EL (cell line): Measurements from ENCODE around the gene DOCK3.
"Not testable (repeated sequence)": the region's sequence is repeated elsewhere in the genome, so short reads cannot be mapped to it uniquely, and the experiment has no call there.

Source experiments
- DNase-seq: peaks from one replicate; pipeline ENCODE4 v3.0.0-alpha.2; 2016

DOCK3 gene

DNA sequence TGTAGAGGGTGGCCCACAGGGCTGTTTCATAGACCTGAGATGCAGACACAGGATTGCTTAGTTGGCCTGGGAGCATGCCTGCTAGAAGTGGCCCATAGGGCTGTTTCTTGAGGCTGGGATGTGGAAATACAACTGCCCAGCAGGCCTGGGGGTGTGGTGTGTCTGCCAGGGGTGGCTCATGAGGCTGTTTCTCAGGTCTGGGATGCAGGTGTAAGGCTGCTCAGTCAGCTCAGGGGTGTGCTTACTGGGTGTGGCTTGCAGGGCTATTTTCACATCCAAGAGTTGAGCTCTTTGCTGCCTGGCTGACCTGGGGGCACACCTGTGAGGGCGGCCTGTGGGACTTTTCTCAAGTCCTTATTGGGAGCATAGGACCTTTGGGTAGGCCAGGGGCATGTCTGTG lies 131.3 kb downstream of the DOCK3 start:
- DNase-seq, result no peak

DNA sequence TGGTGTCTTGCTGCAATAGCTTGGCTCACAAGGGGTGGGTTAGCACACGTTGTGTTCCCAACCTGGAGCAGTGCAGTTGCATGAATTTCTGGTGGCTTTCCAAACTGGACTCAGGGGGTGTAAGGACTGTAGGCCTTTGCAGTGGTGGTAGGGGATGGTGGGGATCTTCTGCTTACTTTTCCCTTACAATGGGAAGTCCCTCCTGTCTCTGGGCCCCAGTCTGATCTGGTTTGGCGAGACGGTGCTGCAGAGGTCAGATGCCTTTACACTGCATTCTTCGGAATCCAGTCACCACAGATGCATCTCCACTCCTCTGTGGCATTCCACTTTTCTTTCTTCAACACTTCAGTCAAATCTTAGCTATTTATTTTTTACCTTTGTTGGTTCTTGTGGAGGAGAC lies 132.1 kb downstream of the DOCK3 start:
- no peak for DNase-seq

DNA sequence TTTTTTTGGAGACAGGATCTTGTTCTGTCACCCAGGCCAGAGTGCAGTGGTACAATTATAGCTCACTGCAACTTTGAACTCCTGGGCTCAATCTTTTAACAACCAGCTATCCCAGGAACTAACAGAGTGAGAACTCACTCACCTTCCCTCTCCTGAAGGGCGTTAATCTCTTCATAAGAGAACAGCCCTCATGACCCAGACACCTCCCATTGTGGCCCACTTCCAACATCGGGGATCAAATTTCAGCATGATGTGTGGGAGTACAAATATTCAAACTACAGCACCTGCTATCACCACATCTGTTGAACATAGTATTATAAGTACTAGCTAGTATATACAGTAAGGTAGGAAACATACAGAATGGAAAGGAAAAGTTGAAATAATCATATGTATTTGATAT lies 132.5 kb downstream of the DOCK3 start:
- no peak for DNase-seq

DNA sequence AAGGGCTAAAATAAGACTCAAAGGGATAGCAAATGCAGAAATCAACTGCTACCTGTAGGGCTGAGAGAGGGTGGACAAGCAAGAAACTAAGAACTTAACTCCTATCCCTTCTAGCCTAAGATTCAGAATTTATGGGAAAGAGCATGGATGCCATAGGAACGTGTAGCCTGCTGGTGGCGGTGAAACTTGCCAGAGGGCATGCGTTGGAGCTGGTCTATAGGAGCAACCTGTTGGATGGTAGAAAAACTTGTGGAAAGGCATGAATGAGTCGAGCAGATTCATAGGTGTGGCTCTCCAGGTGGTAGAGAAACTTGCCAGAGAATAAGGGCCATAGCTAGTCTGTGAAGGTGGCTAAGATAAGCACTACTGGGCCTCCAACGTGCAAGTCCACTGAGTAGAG lies 137.2 kb downstream of the DOCK3 start:
- DNase-seq, result no peak

DNA sequence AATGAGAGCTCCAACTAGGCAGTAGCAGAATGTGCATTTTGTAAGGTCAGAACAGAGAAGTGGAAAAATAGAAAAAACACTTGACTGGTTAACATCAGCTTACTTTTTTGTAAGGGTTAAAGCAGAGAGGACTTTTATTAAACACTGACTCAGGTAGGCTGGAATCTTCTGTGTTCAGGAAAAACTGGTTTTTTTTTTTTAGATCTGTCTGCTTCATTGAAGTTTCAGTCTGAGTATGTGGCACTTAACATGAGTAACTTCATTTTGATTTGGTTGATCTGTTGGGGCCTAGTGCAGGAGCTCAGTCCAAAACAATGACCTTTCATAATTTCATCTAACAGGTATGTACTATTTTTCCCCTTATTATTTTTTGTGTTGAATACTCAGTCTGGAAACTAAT lies 141.1 kb downstream of the DOCK3 start:
- DNase-seq, result no peak

DNA sequence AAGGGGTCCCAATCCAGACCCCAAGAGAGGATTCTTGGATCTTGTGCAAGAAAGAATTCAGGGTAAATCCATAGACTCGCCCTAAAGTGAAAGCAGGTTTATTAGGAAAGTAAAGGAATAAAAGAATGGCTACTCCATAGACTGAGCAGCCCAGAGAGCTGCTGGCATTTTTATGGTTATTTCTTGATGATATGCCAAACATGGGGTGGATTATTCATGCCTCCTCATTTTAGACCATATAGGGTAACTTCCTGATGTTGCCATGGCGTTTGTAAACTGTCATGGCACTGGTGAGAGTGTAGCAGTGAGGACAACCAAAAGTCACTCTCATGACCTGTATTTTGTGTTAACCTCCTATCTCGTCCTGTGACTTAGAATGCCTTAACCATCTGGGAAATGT lies 142.2 kb downstream of the DOCK3 start:
- no peak for DNase-seq

DNA sequence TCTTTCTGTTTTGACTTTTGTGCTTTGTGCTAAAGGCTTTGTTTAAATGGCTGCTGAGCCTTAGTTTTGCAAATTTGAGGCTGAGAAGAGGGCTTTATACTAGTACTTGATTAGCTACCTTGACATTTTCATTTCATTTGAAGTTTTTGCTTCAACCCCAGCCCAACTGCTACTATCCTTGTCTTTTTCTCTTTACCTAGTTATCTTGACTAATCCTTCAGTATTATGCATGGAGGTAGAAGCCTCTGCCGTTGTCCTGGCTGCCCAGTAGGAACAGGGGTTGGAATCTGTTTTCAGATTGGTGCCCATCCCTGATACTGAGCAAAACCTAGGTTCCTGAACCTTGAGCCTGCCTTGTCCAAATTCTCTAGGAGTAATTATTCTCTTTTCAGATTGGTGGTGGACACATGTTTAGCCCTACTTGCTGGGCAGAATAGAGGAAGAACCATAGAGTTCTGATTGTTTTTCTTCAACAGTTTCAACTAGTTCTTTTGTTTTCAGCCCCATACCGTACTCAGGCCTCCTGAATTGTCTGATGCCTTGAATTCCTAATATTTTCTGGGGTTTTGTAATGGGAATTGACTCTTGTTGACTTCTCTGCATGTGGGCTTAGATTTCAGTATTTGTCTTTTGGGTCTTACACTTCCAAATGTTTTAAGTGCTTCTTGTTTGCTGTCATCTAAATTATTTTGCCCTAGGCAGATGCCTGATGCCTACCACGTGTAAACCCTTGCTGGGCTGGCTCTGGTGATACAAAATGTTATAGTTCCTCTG lies 143.2 kb downstream of the DOCK3 start:
- no peak for DNase-seq

DNA sequence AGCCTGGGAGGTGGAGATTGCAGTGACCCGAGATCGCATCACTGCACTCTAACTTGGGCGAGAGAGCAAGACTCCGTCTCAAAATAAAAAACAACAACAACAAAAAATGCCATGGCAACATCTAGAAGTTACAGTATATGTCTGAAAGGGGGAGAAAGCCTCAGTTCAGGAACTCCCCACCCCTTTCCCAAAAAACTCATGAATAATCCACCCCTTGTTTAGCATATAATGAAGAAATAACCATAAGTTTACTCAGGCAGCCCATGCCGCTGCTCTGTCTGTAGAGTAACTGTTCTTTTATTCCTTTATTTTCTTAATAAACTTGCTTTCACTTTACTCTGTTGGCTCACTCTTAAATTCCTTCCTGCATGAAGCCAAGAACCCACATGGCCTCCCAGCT lies 145.2 kb downstream of the DOCK3 start:
- no peak for DNase-seq

DNA sequence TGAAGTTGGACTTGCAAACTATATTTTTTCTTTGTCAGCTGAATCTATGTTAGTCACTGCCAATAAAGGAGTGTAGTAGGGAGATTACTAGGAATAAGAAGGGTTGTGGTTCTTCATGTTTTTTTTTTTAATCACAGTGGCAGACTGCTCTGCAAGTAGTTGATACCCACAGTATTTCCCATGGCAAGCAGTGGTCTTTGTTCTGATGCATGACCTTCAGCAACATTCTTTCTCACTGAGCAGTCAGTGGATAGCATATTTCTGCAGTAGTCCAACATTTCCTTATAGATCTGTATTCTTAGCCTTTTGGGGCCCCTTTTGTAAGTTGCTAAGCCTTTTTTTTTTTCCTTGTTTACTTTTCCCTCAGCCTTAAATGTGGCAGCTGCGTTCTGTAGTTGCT lies 151.1 kb downstream of the DOCK3 start:
- DNase-seq, result no peak

DNA sequence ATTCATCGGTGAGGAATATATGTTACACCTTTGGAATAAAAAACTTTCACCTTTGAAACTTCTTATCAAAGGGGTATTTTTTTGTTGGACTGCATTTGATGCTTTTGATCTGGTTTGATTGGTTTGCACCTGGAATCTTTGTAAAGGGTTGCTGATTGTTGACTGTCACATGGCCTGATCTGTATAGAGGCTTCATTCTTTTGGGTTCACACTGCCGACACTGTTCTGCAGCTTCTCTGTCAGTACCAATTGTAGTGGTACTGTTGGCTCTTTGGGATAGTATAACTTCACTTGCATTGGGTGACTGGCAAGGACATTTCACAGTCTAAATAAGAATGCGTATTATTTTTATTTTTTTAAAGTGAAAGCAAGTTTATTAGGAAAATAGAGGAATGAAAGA lies 155.7 kb downstream of the DOCK3 start:
- no peak for DNase-seq

DNA sequence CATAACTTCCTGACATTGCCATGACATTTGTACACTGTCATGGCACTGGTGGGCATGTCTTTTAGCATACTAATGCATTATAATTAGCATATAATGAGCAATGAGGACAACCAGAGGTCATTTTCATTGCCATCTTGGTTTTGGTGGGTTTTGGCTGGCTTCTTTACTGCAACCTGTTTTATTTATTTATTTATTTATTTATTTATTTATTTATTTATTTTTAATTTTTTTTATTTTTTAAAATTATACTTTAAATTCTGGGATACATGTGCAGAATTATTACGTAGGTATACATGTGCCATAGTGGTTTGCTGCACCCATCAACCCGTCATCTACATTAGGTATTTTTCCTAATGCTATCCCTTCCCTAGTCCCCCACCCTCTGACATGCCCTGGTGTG lies 156.3 kb downstream of the DOCK3 start:
- DNase-seq, result not testable (repeated sequence)

DNA sequence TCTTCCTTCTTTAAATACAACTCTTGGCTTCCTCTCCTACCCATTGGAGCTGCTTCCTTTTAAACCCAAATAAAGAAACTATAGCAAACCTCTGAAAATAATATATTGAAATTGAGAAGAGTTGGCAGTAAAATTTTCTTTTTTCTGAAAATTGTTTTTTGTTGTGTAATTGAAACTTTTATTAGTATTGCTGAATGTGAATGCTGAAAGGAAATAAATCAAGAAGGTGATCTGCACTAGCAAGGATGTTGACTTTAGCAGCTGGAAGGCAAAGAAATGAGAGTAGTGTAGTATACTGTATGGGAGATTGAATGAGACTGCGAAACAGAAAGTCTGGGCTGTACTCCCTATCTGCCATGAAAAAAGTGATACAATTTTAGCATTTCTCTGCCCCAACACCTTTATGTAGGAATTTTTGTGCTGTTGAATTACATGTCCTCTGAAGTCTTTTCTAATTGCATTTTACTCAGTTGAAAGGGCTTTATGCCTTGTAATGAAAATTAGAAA lies 166.3 kb downstream of the DOCK3 start:
- DNase-seq, result no peak

DNA sequence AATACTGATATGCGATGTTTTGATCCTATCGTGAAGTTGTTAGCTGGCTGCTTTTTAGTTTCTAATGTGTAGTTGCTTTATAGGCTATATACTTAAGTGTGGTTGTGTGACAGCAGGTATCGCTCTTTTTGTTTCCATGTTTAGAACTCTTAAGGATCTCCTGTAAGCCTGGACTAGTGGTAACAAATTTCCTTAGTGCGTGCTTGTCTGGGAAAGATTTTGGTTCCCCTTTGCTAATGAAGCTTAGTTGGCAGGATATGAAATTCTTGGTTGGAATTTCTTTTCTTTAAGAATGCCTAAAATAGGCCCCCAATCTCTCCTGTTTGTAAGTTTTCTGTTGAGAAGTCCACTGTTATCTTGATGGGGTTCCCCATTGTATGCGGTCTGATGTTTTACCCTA lies 173.6 kb downstream of the DOCK3 start:
- no peak for DNase-seq

DNA sequence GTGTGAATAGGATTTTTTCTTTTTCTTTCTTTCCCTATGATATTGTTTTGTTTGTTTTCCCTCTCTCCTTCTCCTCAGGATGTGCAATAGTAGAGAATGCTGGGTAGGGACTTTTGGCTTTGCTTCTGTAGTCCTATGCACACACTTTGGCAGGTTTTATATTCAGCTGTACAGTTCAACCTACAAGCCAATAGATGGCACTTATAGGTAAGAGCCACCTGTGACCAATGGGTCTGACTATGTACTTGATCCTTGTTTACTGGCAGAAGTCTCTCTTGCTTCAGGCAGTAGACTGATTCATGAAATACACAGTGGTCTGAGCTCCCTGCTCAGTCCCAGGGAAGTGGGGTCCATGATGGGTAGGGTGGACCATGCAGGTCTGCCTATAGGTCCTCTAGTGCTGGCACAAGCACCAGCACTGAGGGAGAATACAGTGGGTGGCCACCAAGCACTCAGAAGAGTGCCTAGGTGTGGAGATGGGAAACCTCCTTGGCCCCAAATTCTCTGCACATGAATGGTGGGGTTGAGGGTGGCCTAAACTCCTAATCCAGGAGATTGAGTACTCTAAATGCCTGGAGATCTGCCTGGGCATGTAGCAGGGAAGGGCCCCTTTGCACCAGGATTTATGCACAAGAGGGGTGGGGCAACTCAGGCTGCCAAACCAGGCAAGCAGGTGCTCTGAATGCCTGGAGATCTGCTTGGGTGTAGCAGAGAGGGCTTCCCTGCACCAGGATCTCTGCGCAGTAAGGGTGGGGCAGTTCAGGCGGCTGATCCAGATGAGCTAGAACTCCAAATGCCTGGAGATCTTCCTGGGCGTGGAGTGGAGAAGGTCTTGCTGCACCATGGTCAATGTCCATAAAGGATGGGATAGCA lies 176.1 kb downstream of the DOCK3 start:
- DNase-seq, result no peak

DNA sequence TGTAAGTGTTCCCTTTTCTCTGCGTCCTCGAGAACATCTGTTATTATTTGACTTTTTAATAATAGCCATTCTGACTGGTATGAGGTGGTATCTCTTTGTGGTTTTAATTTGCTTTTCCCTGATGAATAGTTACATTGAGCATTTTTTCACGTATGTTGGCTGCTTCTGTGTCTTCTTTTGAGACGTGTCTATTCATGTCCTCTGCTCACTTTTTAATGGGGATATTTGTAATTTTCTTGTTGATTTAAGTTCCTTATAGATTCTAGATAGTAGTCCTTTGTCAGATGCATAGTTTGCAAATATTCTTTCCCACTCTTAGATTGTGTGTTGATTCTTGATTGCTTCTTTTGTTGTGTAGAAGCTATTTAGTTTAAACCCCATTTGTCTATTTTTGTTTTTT lies 179.2 kb downstream of the DOCK3 start:
- DNase-seq, result no peak

DNA sequence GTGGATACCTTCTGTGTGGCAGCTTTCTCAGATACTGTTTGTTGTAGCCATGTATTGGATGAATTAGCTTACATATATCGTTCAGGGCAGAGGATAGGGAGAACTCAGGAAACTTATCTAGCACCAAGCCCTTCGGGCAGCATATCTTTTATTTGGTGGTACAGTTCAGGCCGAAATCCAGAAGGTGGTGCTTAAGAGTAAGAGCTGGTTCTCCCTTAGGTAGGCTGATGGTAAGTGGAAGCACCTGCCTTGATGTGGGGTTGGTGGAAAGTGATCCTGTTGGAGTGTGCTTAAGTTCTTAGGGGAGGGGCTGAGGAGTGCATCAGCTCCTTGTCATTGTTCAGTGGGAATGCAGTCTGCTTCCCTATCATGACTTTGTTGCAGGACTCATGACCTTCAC lies 187.5 kb downstream of the DOCK3 start:
- no peak for DNase-seq

DNA sequence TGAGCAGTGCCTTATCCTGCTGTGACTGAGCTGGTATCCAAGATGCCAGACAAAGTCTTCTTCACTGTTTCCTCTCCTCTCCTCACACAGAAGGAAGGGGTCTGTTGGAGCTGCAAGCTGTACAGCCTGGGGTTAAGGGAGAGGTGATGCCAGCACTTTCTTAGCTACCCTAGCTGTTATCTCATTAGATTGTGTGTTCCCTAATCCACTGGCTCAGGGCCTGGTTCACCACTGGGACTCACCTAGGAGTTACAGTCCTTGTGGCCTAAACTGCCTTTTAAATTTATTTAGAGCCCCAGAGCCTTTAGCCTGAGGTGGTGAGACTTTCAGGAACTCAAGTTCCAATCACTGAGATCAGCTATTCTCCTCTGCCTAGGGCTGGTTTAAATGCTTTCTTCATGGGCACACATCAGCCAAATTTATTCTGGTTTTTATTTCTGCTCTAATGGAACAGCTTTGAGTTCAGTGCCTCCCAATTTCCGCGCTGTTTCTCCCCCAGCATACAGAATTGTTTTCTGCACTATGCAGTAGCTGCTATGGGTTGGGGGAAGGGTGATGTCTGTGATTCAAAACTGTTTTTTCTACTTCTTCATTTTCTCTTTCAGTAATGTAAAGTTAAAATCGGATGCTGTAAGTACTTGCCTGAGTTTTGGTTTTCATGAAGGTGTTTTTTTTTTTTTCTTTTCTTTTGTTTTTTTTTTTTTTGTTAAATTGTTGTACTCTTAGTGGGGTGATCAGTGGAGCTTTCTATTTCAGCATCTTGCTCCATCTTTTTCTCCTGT lies 198.8 kb downstream of the DOCK3 start:
- no peak for DNase-seq

DNA sequence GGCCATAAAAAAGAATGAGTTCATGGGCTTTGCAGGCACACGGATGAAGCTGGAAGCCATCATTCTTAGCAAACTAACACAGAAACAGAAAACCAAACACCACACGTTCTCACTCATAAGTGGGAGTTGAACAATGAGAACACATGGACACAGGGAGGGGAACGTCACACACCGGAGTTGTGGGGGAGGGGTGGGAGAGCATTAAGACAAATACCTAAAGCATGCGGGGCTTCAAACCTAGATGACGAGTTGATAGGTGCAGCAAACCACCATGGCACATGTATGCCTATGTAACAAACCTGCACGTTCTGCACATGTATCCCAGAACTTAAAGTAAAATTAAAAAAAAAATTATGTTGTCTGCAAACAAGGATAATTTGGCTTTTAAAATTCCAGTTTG lies 200.1 kb downstream of the DOCK3 start:
- DNase-seq, result not testable (repeated sequence)

DNA sequence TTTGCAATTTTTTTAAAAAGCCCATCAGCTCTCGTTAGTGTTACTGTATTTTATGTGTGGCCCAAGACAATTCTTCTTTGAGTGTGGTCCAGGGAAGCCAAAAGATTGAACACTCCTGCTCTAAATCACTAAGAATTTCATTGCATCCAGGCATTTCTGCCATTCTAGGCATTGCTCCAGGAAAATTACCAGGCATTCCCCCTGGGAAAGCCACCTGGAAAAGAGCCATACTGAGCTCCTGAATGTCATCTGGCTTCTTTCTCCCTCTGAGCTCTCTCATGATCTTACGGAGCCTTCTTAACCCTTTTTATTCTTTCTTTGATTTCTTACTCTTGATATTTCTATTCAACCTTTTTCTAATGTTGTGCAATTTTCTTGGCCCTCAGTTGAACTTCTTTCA lies 202.2 kb downstream of the DOCK3 start:
- no peak for DNase-seq

DNA sequence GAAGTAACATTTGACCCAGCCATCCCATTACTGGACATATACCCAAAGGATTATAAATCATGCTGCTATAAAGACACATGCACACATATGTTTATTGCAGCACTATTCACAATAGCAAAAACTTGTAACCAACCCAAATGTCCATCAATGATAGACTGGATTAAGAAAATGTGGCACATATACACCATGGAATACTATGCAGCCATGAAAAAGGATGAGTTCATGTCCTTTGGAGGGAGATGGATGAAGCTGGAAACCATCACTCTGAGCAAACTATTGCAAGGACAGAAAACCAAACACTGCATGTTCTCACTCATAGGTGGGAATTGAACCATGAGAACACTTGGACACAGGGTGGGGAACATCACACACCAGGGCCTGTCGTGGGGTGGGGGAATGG lies 208.0 kb downstream of the DOCK3 start:
- not testable (repeated sequence) for DNase-seq

DNA sequence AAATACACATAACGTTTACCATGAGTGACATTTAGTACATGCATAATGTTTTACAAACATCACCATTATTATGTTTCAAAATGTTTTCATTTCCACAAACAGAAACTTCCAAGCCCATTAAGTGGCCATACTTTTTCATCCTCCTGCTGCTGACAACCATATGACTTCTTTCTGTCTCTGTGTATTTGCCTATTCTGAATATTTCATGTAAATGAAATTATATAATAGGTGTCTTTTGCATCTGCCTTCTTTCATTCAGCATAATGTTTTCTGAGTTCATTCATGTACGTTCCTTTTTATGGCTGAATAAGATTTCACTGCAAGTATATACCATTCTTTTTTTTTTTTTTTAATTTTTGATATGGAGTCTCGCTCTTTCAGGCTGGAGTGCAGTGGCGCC lies 209.0 kb downstream of the DOCK3 start:
- no peak for DNase-seq

DNA sequence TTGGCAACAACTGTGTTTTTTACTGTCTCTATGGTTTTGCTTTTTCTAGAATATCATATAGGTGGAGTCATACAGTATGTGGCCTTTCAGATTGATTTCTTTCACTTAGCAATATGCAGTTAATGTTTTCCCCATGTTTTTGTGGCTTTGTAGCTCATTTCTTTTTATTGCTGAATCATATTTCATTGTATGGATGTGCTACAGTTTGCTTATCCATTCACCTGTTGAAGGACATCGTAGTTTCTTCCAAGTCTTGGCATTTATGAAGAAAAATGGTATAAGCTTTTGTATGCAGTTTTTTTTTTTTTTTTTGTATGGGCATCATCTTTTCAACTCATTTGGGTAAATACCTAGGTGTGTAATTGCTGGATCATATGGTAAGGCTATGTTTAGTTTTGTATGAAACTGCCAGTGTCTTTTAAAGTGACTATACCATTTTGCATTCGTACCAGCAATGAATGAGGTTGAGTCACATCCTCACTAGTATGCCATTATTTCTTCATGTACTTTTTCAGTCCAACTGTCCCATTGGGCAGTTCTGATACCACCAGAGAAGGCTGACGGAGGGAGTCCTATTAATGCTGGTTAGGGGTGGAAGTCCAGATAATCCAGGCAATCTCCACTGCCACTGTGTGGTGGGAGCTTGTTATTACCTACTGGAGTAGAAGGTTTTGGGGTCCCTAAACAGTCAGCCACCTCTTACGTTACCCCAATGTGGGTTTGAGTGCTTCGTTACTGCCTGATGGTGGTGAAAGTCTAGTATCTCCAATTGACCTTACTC lies 210.5 kb downstream of the DOCK3 start:
- peak; percentile 2 for DNase-seq
